GM23338 (cell line): ENCODE results near the gene NIFK. TPM values are rescaled to one million over a fixed set of nuclear protein-coding genes. Genes with fewer than 3 reads are reported as not detected.

Source experiments
- ATAC-seq: fragments of 200-7000 bp; cut with Tn5 transposase; 3 replicates; pipeline ENCODE4 v1.9.1; 2020
- DNase-seq: peaks from one replicate; pipeline ENCODE4 v3.0.0-alpha.2; 2015; ENCODE audit warnings: low spot score
- H2AFZ ChIP-seq: fragments of 200-600 bp; sonication (generic); 2 replicates; pipeline ENCODE4 v1.8.0; 2016; ENCODE audit warnings: antibody characterized with exemption, mild to moderate bottlenecking, moderate library complexity
- H3F3A ChIP-seq: fragments of 200-600 bp; sonication (generic); replicated peaks from 2 replicates; pipeline ENCODE4 v1.8.0; 2017; ENCODE audit warnings: antibody characterized with exemption, mixed run types, low read depth
- H3K27ac ChIP-seq: fragments of 200-600 bp; sonication (generic); 2 replicates; pipeline ENCODE4 v1.6.1; 2016; ENCODE audit warnings: low read depth
- H3K27me3 ChIP-seq: fragments of 200-600 bp; sonication (generic); 2 replicates; pipeline ENCODE4 v1.8.0; 2016; ENCODE audit warnings: mild to moderate bottlenecking, mixed run types, moderate library complexity; ENCODE audit not compliant: insufficient read depth
- H3K36me3 ChIP-seq: fragments of 200-600 bp; sonication (generic); 2 replicates; pipeline ENCODE4 v1.8.0; 2016; ENCODE audit warnings: mild to moderate bottlenecking; ENCODE audit not compliant: insufficient read depth
- H3K4me1 ChIP-seq: fragments of 200-600 bp; sonication (generic); 2 replicates; pipeline ENCODE4 v1.8.0; 2016; ENCODE audit warnings: mild to moderate bottlenecking, moderate library complexity; ENCODE audit not compliant: insufficient read depth
- H3K4me2 ChIP-seq: fragments of 200-600 bp; sonication (generic); 2 replicates; pipeline ENCODE4 v1.7.1; 2017; ENCODE audit warnings: mixed run types
- H3K4me3 ChIP-seq: fragments of 200-600 bp; sonication (generic); 2 replicates; pipeline ENCODE4 v1.6.1; 2016; ENCODE audit warnings: mixed run types
- H3K79me2 ChIP-seq: fragments of 200-600 bp; sonication (generic); replicated peaks from 2 replicates; pipeline ENCODE4 v1.8.0; 2017; ENCODE audit warnings: mild to moderate bottlenecking; ENCODE audit not compliant: insufficient read depth
- H3K9me2 ChIP-seq: fragments of 200-600 bp; sonication (generic); 2 replicates; pipeline ENCODE4 v1.8.0; 2017; ENCODE audit not compliant: insufficient read depth
- H4K20me1 ChIP-seq: fragments of 200-600 bp; sonication (generic); replicated peaks from 2 replicates; pipeline ENCODE4 v1.8.0; 2017; ENCODE audit warnings: mild to moderate bottlenecking; ENCODE audit not compliant: insufficient read depth
- H3K27ac Mint-ChIP-seq: 2 replicates; pipeline ENCODE4 v1.8.0; 2020; ENCODE audit warnings: inconsistent platforms, mild to moderate bottlenecking, moderate library complexity, mixed read lengths
- H3K27me3 Mint-ChIP-seq: 3 replicates; pipeline ENCODE4 v1.8.0; 2022; ENCODE audit warnings: low read depth, mild to moderate bottlenecking, moderate library complexity, mixed read lengths, inconsistent platforms; ENCODE audit not compliant: insufficient read depth, poor library complexity
- H3K36me3 Mint-ChIP-seq: 3 replicates; pipeline ENCODE4 v1.8.0; 2021; ENCODE audit warnings: low read depth, mild to moderate bottlenecking, inconsistent platforms, moderate library complexity, mixed read lengths
- H3K4me1 Mint-ChIP-seq: 3 replicates; pipeline ENCODE4 v1.8.0; 2020; ENCODE audit warnings: mild to moderate bottlenecking, inconsistent platforms, mixed read lengths
- H3K4me3 Mint-ChIP-seq: 3 replicates; pipeline ENCODE4 v1.8.0; 2021; ENCODE audit warnings: moderate library complexity, mild to moderate bottlenecking, inconsistent platforms, mixed read lengths
- H3K9me3 Mint-ChIP-seq: 3 replicates; pipeline ENCODE4 v1.8.0; 2020; ENCODE audit warnings: moderate library complexity, mild to moderate bottlenecking, inconsistent platforms, mixed read lengths
- CREB1 ChIP-seq: fragments of 250-450 bp; sonication (Bioruptor Pico); IDR thresholded peaks from 2 replicates; pipeline ENCODE4 v1.5.0; 2020; ENCODE audit warnings: low read depth, mild to moderate bottlenecking, moderate library complexity
- EZH2 ChIP-seq: fragments of 200-600 bp; sonication (generic); IDR thresholded peaks from one replicate; pipeline ENCODE4 v1.8.0; 2017; ENCODE audit warnings: antibody characterized with exemption, mild to moderate bottlenecking, low read depth; ENCODE audit not compliant: unreplicated experiment
- EZH2phosphoT487 ChIP-seq: fragments of 200-600 bp; sonication (generic); IDR thresholded peaks from one replicate; pipeline ENCODE4 v1.8.1; 2018; ENCODE audit warnings: antibody characterized with exemption; ENCODE audit not compliant: unreplicated experiment
- JUNB ChIP-seq: IDR thresholded peaks from one replicate; pipeline ENCODE4 v1.6.1; 2016; ENCODE audit warnings: antibody characterized with exemption; ENCODE audit not compliant: unreplicated experiment
- NANOG ChIP-seq: IDR thresholded peaks from 2 replicates; pipeline ENCODE4 v1.6.1; 2016; ENCODE audit warnings: antibody characterized with exemption, borderline replicate concordance
- POLR2AphosphoS5 ChIP-seq: IDR thresholded peaks from 2 replicates; pipeline ENCODE4 v1.6.1; 2016; ENCODE audit warnings: antibody characterized with exemption, low read depth
- ZNF114 ChIP-seq: fragments of 250-450 bp; sonication (Bioruptor Pico); IDR thresholded peaks from 2 replicates; pipeline ENCODE4 v1.5.0; 2020; ENCODE audit warnings: mild to moderate bottlenecking, moderate library complexity
- polyA plus RNA-seq: library from polyadenylated mRNA; unstranded; fragments of >200 nt; fragmentation: Nextera tagmentation; extraction: Ambion mirVana; gene quantifications from 2 replicates; pipeline ENCODE4 v1.2.1, GENCODE V29; 2016
- total RNA-seq: library from RNA; depleted of rRNA; stranded (reverse); fragments of >200 nt; shearing (Covaris generic); gene quantifications from 2 replicates; pipeline ENCODE4 v1.2.3, GENCODE V29; 2014
- TF ChIP-seq, protein P1 (sequence below): IDR thresholded peaks from one replicate; pipeline ENCODE4 v1.6.1; 2018; ENCODE audit warnings: antibody characterized with exemption; ENCODE audit not compliant: unreplicated experiment
- TF ChIP-seq, protein P2 (sequence below): IDR thresholded peaks from 2 replicates; pipeline ENCODE4 v1.6.1; 2016; ENCODE audit warnings: antibody characterized with exemption
- TF ChIP-seq, protein P3 (sequence below), 2 experiments: fragments of 200-600 bp in 1 of 2; sonication (generic) in 1 of 2; conservative IDR thresholded peaks; 2 replicates each; pipeline versions ENCODE4 v1.5.1 to v1.6.1; 2016 to 2017; ENCODE audit warnings: antibody characterized with exemption in 2 of 2, low read depth in 2 of 2, mild to moderate bottlenecking in 2 of 2, moderate library complexity in 1 of 2

Gene NIFK
- total and polyA plus RNA-seq, 2 experiments from 2014 or later: 106 to 289 TPM

DNA sequence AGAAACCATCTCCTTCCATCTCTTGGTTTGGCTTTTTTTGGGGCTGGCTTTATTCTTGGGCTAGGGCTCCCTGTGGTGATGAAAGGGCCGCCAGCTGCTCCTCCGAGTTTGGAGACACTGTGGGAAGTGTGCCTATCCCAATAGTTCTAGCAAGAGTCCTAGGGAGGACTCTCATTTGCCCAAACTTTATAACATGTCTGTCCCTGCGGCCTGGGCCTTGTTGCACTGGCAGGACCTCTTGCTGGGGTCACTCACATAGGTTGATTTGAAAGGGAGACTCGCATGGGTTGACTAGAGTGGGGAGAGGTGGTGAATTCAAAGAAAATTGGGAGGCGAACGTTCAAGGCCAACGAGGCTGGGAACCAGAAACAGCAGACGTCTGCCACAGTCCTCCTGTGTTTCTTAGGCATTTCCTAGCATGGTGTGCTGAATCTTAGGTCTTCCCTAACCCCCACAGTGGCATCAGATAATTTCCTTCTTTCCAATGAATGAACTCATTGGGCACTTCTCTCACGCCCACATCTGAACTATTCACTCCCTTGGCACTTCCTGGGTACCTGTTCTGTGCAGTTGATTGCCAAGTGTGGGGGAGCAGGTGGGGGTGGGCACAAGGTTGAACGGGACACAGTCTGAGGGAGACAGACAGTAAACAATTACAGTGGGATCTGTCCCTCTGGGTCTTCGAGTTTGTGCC, 26.8 kb downstream of the NIFK start (continued):
- TF ChIP-seq, protein P1, sequence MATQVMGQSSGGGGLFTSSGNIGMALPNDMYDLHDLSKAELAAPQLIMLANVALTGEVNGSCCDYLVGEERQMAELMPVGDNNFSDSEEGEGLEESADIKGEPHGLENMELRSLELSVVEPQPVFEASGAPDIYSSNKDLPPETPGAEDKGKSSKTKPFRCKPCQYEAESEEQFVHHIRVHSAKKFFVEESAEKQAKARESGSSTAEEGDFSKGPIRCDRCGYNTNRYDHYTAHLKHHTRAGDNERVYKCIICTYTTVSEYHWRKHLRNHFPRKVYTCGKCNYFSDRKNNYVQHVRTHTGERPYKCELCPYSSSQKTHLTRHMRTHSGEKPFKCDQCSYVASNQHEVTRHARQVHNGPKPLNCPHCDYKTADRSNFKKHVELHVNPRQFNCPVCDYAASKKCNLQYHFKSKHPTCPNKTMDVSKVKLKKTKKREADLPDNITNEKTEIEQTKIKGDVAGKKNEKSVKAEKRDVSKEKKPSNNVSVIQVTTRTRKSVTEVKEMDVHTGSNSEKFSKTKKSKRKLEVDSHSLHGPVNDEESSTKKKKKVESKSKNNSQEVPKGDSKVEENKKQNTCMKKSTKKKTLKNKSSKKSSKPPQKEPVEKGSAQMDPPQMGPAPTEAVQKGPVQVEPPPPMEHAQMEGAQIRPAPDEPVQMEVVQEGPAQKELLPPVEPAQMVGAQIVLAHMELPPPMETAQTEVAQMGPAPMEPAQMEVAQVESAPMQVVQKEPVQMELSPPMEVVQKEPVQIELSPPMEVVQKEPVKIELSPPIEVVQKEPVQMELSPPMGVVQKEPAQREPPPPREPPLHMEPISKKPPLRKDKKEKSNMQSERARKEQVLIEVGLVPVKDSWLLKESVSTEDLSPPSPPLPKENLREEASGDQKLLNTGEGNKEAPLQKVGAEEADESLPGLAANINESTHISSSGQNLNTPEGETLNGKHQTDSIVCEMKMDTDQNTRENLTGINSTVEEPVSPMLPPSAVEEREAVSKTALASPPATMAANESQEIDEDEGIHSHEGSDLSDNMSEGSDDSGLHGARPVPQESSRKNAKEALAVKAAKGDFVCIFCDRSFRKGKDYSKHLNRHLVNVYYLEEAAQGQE: no peak

DNA sequence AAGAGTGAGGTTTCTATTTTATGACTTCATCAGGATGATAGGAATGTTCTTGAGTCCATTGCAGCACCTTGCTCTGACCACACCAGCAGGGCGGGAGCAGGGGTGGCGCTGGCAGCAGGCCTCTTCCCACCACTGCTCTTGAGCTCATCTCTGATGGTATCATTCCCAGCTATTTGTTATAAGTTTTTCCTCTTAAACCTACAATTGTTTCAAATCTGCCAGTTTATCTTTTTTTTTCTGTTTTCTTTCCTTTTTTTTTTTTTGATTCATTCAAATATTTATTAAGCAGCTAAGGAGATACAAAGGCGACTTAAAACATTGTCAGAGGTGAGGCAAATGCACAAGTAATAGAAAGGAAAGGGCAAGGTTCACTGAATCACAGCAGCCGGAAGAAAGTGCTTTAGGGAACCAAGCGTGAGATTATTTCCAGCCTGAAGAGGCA, 28.7 kb downstream of the NIFK start:
- Mint-ChIP-seq H3K27me3 (no peaks in the 10 kb centered on the region), H3K36me3 (no peaks in the 10 kb centered on the region), H3K4me1 (peaks cover 24% of the 10 kb centered on the region), H3K27ac (no peak overlapping the region), H3K4me3 (no peak overlapping the region), H3K9me3 (no peaks in the 10 kb centered on the region)
- Histone ChIP-seq H3F3A (no peaks in the 10 kb centered on the region), H3K4me2 (no peak overlapping the region), H3K9me2 (no peaks in the 10 kb centered on the region), H2AFZ (no peak overlapping the region), H3K27ac (no peak overlapping the region), H3K27me3 (no peaks in the 10 kb centered on the region), H3K79me2 (no peaks in the 10 kb centered on the region), H3K4me1 (no peaks in the 10 kb centered on the region; the same call in 1 of the 2 replicates), H4K20me1 (no peaks in the 10 kb centered on the region), H3K36me3 (no peaks in the 10 kb centered on the region; the same call in 1 of the 2 replicates), H3K4me3 (no peak overlapping the region)
- ATAC-seq (peak; percentile 68), DNase-seq (no peak)
- TF ChIP-seq, protein P1: no peak
- TF ChIP-seq EZH2phosphoT487 (no peak), POLR2AphosphoS5 (no peak), JUNB (no peak), EZH2 (no peak), CREB1 (CRISPR knock-in tag) (no peak), NANOG (no peak), ZNF114 (CRISPR knock-in tag) (no peak)
- TF ChIP-seq, protein P2, sequence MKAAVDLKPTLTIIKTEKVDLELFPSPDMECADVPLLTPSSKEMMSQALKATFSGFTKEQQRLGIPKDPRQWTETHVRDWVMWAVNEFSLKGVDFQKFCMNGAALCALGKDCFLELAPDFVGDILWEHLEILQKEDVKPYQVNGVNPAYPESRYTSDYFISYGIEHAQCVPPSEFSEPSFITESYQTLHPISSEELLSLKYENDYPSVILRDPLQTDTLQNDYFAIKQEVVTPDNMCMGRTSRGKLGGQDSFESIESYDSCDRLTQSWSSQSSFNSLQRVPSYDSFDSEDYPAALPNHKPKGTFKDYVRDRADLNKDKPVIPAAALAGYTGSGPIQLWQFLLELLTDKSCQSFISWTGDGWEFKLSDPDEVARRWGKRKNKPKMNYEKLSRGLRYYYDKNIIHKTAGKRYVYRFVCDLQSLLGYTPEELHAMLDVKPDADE: no peak
- TF ChIP-seq, protein P3, sequence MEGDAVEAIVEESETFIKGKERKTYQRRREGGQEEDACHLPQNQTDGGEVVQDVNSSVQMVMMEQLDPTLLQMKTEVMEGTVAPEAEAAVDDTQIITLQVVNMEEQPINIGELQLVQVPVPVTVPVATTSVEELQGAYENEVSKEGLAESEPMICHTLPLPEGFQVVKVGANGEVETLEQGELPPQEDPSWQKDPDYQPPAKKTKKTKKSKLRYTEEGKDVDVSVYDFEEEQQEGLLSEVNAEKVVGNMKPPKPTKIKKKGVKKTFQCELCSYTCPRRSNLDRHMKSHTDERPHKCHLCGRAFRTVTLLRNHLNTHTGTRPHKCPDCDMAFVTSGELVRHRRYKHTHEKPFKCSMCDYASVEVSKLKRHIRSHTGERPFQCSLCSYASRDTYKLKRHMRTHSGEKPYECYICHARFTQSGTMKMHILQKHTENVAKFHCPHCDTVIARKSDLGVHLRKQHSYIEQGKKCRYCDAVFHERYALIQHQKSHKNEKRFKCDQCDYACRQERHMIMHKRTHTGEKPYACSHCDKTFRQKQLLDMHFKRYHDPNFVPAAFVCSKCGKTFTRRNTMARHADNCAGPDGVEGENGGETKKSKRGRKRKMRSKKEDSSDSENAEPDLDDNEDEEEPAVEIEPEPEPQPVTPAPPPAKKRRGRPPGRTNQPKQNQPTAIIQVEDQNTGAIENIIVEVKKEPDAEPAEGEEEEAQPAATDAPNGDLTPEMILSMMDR (conservative IDR thresholded peaks at IDR 0.05; ENCODE audit: low read depth in 2 of 2): no peak
